Measurements from ENCODE around the gene PNLIPRP2.

DNA sequence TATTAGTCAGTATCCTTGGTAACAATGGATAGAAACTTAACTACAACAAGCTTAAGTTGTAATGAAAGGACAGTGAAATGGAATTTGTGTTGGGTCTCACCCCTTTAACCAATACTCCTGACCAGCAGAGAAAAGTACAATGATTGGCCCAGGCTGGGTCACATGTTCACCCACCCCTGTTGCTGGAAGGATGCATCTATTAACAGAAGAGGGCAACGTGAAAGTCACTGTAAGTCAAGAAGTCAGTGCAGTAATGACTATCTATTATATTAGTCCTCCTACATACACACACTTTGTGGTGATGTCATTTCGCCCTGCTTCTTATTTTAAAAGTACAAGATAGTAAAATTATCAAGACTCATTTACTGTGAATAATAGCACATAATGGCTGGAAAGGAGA, 16.2 kb downstream of the PNLIPRP2 start:
- TF ChIP-seq ZNF121 (tag by site-specific recombination; IDR thresholded peaks at IDR 0.05) (no peak), ZNF274 (IDR thresholded peaks at IDR 0.05; ENCODE audit: low read length) (no peak), ZNF274 (tag by site-specific recombination; IDR thresholded peaks at IDR 0.05; ENCODE audit: borderline replicate concordance) (no peak), ZNF114 (tag by site-specific recombination; IDR thresholded peaks at IDR 0.05) (no peak), ZNF23 (tag by site-specific recombination; IDR thresholded peaks at IDR 0.05; ENCODE audit: borderline replicate concordance) (no peak), ZBTB8A (tag by site-specific recombination; IDR thresholded peaks at IDR 0.05) (no peak)
- TF ChIP-seq, protein P1, sequence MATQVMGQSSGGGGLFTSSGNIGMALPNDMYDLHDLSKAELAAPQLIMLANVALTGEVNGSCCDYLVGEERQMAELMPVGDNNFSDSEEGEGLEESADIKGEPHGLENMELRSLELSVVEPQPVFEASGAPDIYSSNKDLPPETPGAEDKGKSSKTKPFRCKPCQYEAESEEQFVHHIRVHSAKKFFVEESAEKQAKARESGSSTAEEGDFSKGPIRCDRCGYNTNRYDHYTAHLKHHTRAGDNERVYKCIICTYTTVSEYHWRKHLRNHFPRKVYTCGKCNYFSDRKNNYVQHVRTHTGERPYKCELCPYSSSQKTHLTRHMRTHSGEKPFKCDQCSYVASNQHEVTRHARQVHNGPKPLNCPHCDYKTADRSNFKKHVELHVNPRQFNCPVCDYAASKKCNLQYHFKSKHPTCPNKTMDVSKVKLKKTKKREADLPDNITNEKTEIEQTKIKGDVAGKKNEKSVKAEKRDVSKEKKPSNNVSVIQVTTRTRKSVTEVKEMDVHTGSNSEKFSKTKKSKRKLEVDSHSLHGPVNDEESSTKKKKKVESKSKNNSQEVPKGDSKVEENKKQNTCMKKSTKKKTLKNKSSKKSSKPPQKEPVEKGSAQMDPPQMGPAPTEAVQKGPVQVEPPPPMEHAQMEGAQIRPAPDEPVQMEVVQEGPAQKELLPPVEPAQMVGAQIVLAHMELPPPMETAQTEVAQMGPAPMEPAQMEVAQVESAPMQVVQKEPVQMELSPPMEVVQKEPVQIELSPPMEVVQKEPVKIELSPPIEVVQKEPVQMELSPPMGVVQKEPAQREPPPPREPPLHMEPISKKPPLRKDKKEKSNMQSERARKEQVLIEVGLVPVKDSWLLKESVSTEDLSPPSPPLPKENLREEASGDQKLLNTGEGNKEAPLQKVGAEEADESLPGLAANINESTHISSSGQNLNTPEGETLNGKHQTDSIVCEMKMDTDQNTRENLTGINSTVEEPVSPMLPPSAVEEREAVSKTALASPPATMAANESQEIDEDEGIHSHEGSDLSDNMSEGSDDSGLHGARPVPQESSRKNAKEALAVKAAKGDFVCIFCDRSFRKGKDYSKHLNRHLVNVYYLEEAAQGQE (tag by site-specific recombination; IDR thresholded peaks at IDR 0.05): no peak
- TF ChIP-seq, protein P2, sequence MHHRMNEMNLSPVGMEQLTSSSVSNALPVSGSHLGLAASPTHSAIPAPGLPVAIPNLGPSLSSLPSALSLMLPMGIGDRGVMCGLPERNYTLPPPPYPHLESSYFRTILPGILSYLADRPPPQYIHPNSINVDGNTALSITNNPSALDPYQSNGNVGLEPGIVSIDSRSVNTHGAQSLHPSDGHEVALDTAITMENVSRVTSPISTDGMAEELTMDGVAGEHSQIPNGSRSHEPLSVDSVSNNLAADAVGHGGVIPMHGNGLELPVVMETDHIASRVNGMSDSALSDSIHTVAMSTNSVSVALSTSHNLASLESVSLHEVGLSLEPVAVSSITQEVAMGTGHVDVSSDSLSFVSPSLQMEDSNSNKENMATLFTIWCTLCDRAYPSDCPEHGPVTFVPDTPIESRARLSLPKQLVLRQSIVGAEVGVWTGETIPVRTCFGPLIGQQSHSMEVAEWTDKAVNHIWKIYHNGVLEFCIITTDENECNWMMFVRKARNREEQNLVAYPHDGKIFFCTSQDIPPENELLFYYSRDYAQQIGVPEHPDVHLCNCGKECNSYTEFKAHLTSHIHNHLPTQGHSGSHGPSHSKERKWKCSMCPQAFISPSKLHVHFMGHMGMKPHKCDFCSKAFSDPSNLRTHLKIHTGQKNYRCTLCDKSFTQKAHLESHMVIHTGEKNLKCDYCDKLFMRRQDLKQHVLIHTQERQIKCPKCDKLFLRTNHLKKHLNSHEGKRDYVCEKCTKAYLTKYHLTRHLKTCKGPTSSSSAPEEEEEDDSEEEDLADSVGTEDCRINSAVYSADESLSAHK (tag by site-specific recombination; IDR thresholded peaks at IDR 0.05): no peak

All from HEK293 (cell line).